Loucy (cell line): ENCODE results near the gene GFRA3.

Experiments used
- H2AFZ ChIP-seq: fragments of 200-600 bp; sonication (generic); 2 replicates; pipeline ENCODE4 v1.6.0; 2016; ENCODE audit warnings: antibody characterized with exemption, mild to moderate bottlenecking, low read length, moderate library complexity
- H3F3A ChIP-seq: fragments of 200-600 bp; 2 replicates; pipeline ENCODE4 v1.6.0; 2016; ENCODE audit warnings: antibody characterized with exemption, low read depth, mild to moderate bottlenecking
- H3K27me3 ChIP-seq: fragments of 200-600 bp; sonication (generic); 2 replicates; pipeline ENCODE4 v1.6.1; 2014; ENCODE audit warnings: low read length, mild to moderate bottlenecking; ENCODE audit not compliant: insufficient read depth, poor library complexity, severe bottlenecking
- H3K36me3 ChIP-seq: fragments of 200-600 bp; sonication (generic); 2 replicates; pipeline ENCODE4 v1.6.1; 2016; ENCODE audit warnings: low read length; ENCODE audit not compliant: insufficient read depth
- H3K4me1 ChIP-seq: fragments of 200-600 bp; sonication (generic); 2 replicates; pipeline ENCODE4 v1.5.1; 2014; ENCODE audit warnings: low read length, mild to moderate bottlenecking; ENCODE audit not compliant: insufficient read depth, poor library complexity, severe bottlenecking
- H3K4me2 ChIP-seq: fragments of 200-600 bp; sonication (generic); 2 replicates; pipeline ENCODE4 v1.6.0; 2014; ENCODE audit warnings: antibody characterized with exemption, low read length, low read depth, mild to moderate bottlenecking; ENCODE audit not compliant: poor library complexity, severe bottlenecking
- H3K4me3 ChIP-seq: fragments of 200-600 bp; sonication (generic); 2 replicates; pipeline ENCODE4 v1.5.1; 2014; ENCODE audit warnings: low read length, mild to moderate bottlenecking, mixed read lengths; ENCODE audit not compliant: poor library complexity, severe bottlenecking
- H3K79me2 ChIP-seq: fragments of 200-600 bp; sonication (generic); 2 replicates; pipeline ENCODE4 v1.6.1; 2014; ENCODE audit warnings: low read length; ENCODE audit not compliant: insufficient read depth
- H3K9ac ChIP-seq: fragments of 200-600 bp; sonication (generic); 2 replicates; pipeline ENCODE4 v1.6.0; 2014; ENCODE audit warnings: mild to moderate bottlenecking, low read depth, low read length, moderate library complexity; ENCODE audit not compliant: poor library complexity, severe bottlenecking
- H3K9me2 ChIP-seq: fragments of 200-600 bp; sonication (generic); replicated peaks from 2 replicates; pipeline ENCODE4 v1.6.1; 2016; ENCODE audit warnings: low read depth, low read length, mixed read lengths
- H3K9me3 ChIP-seq: fragments of 200-600 bp; sonication (generic); 2 replicates; pipeline ENCODE4 v1.6.1; 2014; ENCODE audit warnings: mild to moderate bottlenecking, antibody characterized with exemption, low read length, low read depth; ENCODE audit not compliant: insufficient read depth
- H4K20me1 ChIP-seq: fragments of 200-600 bp; sonication (generic); 2 replicates; pipeline ENCODE4 v1.6.0; 2014; ENCODE audit warnings: antibody characterized with exemption, low read length, mild to moderate bottlenecking; ENCODE audit not compliant: insufficient read depth, poor library complexity, severe bottlenecking
- CTCF ChIP-seq: fragments of 200-600 bp; sonication (generic); conservative IDR thresholded peaks from 2 replicates; pipeline ENCODE4 v1.5.1; 2014; ENCODE audit warnings: mild to moderate bottlenecking, antibody characterized with exemption, low read length
- EZH2phosphoT487 ChIP-seq: fragments of 200-600 bp; IDR thresholded peaks from 2 replicates; pipeline ENCODE4 v1.6.1; 2018; ENCODE audit warnings: antibody characterized with exemption, mild to moderate bottlenecking, moderate library complexity, borderline replicate concordance

Gene GFRA3

GRCh38 chr5:138273834-138274188, 610 bp downstream of the GFRA3 start:
- no peak overlapping the region for H2AFZ ChIP-seq
- H3K4me2 ChIP-seq, result no peak overlapping the region
- peaks cover 12% of the 10 kb centered on the region for H3K4me1 ChIP-seq
- no peaks in the 10 kb centered on the region for H3F3A ChIP-seq
- no peaks in the 10 kb centered on the region for H3K27me3 ChIP-seq
- H3K4me3 ChIP-seq, result no peak overlapping the region
- no peaks in the 10 kb centered on the region for H4K20me1 ChIP-seq
- TF ChIP-seq EZH2phosphoT487 (no peak), CTCF (no peak)
- no peaks in the 10 kb centered on the region for H3K9me2 ChIP-seq
- no peaks in the 10 kb centered on the region for H3K36me3 ChIP-seq
- no peak overlapping the region for H3K9ac ChIP-seq
- no peaks in the 10 kb centered on the region for H3K79me2 ChIP-seq
- no peaks in the 10 kb centered on the region for H3K9me3 ChIP-seq

GRCh38 chr5:138272681-138273080, 1.7 kb downstream of the GFRA3 start:
- H3K4me3 ChIP-seq, result no peak overlapping the region
- no peak overlapping the region for H2AFZ ChIP-seq
- no peaks in the 10 kb centered on the region for H3K9me2 ChIP-seq
- H3K4me2 ChIP-seq, result no peak overlapping the region
- no peaks in the 10 kb centered on the region for H3K79me2 ChIP-seq
- no peak overlapping the region for H3K9ac ChIP-seq
- H3K36me3 ChIP-seq, result no peaks in the 10 kb centered on the region
- H3K27me3 ChIP-seq, result no peaks in the 10 kb centered on the region
- no peaks in the 10 kb centered on the region for H3K9me3 ChIP-seq
- TF ChIP-seq EZH2phosphoT487 (no peak), CTCF (no peak)
- H3K4me1 ChIP-seq, result peaks cover 12% of the 10 kb centered on the region
- no peaks in the 10 kb centered on the region for H4K20me1 ChIP-seq
- H3F3A ChIP-seq, result no peaks in the 10 kb centered on the region

GRCh38 chr5:138271281-138271680, 3.1 kb downstream of the GFRA3 start:
- Histone ChIP-seq H3K4me1 (peaks cover 8% of the 10 kb centered on the region), H3K79me2 (no peaks in the 10 kb centered on the region), H3K27me3 (no peaks in the 10 kb centered on the region), H3F3A (no peaks in the 10 kb centered on the region), H4K20me1 (no peaks in the 10 kb centered on the region), H2AFZ (no peak overlapping the region), H3K9ac (no peak overlapping the region), H3K9me3 (no peaks in the 10 kb centered on the region), H3K4me3 (no peak overlapping the region), H3K9me2 (no peaks in the 10 kb centered on the region), H3K4me2 (no peak overlapping the region), H3K36me3 (no peaks in the 10 kb centered on the region)
- TF ChIP-seq CTCF (no peak), EZH2phosphoT487 (no peak)
